ENCODE results near the gene IGF2R.
"Not testable (repeated sequence)": the region's sequence is repeated elsewhere in the genome, so short reads cannot be mapped to it uniquely, and the experiment has no call there.

Gene IGF2R

GRCh38 chr6:160078883-160079685, 110.2 kb downstream of the IGF2R start:
- no peak for DNase-seq (ENCODE audit: low spot score)

- DNase-seq (ENCODE audit: low spot score): no peak
Measured at GRCh38 chr6:160079686-160080043, 110.8 kb downstream of the IGF2R start.

GRCh38 chr6:160080097-160080496, 111.2 kb downstream of the IGF2R start:
- DNase-seq (ENCODE audit: low spot score): no peak

DNA sequence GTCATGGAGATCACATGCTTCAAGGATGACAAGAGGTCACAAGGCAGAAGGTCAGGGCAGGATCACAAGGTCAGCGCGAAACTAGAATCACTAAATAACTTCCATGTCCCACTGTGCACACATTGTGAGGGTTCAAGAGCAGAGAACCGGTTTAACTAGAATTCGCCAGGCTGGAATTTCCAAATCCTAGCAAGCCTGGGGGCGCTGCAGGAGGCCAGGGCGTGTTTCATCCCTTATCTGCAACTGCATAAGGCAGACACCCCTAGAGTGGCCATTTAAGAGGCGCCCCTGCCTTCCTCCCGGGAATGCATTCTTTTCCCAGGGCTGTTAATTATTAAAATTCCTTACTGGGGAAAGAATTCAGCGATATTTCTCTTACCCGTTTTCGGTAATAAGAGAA, 112.5 kb downstream of the IGF2R start:
- no peak for DNase-seq (ENCODE audit: low spot score)

- DNase-seq (ENCODE audit: low spot score): no peak
Measured at GRCh38 chr6:160082627-160083026, 113.7 kb downstream of the IGF2R start.

- no peak for DNase-seq (ENCODE audit: low spot score)
Measured at GRCh38 chr6:160084198-160084776, 115.4 kb downstream of the IGF2R start.

DNA sequence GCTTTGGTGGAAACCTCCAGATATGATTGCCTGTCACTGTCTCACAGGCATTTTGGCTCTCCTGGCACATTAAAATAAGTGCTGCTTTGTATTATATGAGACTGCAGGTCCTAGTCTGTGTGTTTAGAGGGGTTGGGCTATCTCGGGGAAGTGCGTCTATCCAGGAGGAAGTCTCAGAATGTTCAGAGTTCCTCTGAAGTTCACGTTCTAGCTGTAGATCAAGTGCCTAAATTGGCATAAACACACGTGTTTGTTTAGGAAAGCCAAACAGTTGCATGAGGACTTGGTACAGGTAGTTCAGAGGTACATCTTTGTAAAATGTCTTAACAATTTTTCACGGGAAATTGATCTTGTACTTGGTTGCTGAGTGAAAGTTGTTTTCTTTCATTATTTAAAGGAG, 116.3 kb downstream of the IGF2R start:
- no peak for DNase-seq (ENCODE audit: low spot score)

GRCh38 chr6:160085713-160086505, 117.0 kb downstream of the IGF2R start:
- DNase-seq (ENCODE audit: low spot score): no peak

- no peak for DNase-seq (ENCODE audit: low spot score)
Measured at GRCh38 chr6:160086754-160087153, 117.9 kb downstream of the IGF2R start.

DNA sequence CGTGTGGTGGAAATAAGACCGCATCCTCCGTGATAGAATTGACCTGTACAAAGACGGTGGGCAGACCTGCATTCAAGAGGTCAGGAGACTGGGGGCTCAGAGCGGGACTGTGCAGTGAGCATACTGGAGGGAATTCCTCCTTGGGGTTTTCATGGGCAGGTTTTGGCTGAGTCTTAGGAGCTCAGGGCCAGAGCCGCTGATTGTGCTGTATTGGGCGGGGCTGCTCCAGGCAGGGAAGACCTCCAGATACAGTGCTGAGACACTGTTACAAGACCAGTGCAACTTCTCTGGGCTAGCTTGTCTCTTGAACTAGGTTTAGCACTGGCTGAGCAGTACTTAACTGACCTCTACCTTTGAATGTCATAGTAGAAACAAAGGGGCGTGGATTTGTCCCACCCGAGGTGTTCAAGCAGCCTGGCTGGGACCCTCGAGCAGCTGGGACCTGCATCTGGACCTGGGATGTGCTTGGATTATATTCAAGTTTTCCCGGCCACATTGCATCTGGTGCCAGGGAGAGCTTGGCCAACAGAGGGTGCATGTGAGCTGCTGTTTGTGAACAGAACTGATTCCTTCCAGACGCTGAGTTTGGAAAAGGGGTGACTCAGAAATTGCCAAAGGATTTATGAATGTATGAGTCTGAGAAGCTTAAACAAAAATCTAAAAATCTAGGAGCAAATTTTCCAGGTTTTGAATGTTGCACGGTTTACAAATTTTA, 119.3 kb downstream of the IGF2R start:
- DNase-seq (ENCODE audit: low spot score): no peak

DNA sequence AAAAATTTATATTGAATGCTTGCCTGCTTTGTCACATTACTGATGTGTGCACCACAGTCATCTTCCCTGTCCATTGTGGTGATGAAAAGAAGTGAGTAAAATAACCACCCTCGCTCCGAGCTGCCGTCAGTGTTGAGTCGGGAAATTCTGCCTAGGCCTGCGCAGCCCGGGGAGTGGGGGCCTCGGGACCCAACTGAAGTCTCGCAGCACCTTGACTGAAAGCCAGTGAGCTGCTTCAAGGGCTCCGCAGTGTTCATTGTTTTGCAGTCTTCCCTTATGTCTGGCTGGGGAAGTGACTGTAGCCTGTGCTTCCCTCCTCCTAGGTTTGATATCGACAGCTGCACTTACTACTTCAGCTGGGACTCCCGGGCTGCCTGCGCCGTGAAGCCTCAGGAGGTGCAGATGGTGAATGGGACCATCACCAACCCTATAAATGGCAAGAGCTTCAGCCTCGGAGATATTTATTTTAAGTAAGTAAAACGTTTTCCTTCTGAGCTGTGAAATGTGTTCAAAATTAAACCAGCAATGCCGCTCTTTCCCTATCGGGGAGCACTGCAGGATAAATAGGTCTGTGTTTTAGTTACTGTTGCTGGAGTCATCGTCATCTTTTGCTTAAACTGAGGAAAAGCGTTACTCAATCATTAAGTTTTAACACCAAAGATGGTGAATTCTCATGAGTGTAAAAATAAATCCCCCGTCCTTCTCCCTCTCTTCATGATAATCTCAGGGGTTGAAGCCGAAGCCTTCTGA, 120.1 kb downstream of the IGF2R start:
- DNase-seq (ENCODE audit: low spot score): no peak

GRCh38 chr6:160089534-160089897, 120.6 kb downstream of the IGF2R start:
- no peak for DNase-seq (ENCODE audit: low spot score)

DNA sequence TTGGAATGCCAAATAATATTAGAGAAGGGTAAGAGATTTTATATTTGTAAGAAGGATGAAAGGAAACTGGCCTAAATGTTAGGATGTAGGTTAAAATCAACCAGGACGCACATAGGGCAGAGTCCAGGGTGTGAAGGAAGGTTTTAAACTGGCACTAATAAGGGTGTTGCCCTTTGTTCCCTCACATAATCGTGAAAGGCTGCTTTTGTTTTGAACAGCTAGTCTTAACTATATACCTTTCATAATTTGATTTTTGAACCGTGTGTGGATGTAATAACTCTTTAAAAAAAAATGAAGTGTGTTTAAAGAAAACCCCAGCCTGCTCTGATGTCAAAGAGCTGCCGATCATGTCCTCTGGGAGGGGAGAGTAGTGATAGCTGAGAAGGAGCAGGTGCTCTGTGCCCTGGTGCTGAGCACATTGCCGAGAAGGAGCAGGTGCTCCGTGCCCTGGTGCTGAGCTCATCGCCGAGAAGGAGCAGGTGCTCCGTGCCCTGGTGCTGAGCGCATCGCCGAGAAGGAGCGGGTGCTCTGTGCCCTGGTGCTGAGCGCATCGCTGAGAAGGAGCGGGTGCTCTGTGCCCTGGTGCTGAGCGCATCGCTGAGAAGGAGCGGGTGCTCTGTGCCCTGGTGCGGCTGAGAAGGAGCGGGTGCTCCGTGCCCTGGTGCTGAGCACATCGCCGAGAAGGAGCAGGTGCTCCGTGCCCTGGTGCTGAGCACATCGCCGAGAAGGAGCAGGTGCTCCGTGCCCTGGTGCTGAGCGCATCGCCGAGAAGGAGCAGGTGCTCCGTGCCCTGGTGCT, 121.8 kb downstream of the IGF2R start:
- not testable (repeated sequence) for DNase-seq (ENCODE audit: low spot score)

- DNase-seq (ENCODE audit: low spot score): not testable (repeated sequence)
Measured at GRCh38 chr6:160092176-160092575, 123.3 kb downstream of the IGF2R start.

- DNase-seq (ENCODE audit: low spot score): no peak
Measured at GRCh38 chr6:160092602-160093001, 123.7 kb downstream of the IGF2R start.

GRCh38 chr6:160093061-160093460, 124.2 kb downstream of the IGF2R start:
- DNase-seq (ENCODE audit: low spot score): no peak

DNA sequence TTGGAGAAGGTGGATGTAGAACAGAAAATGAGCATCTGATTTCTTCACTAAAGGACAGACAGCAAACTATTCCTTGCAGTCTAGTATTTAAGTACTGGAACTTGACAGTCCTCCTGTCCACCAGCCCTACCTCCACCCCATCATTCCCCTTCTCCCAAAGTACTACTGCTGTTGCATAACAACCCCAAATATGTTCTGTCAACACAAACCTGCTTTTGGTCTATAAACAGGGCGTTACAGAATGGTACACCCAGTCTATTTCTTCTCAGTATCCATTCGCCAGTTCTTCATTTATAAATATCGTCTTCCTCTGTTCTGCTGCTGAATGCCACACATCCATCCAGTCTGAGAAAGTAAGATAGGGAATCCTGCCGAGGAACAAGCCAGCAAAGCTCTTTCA, 125.1 kb downstream of the IGF2R start:
- no peak for DNase-seq (ENCODE audit: low spot score)

DNA sequence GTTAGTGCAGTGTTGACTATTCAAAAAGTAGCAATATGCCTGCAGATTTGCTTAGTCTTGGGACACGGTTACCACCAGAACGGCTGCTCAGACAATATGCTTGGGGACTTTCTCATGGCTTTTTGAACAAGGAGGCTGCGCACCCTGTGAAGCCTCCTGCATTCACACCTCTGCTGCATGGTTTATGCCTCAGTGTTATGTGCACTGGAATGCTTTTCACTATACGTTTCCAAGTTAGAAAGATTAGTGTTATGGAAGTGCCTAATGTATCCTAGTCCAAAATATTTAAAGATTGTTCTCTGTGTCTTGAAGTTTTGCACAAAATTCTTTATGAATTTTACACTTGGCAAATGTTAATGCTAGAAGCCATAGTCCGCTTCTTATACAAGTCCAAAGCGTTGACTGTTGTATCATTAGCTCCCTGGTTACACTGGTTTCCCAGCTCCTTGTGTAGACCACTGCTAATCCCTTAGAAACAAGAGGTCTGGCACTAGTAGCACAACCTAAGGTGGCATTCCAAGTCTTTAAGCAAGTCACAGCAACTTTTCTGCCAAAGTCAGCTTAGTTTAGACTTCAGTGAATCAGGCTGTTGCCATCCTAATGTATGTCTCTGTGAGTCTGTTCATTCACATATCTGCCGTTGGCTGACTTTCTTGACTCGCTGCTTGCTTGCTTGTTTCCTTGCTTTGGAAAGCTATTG, 126.4 kb downstream of the IGF2R start:
- no peak for DNase-seq (ENCODE audit: low spot score)

GRCh38 chr6:160101277-160102205, 132.7 kb downstream of the IGF2R start:
- DNase-seq (ENCODE audit: low spot score): no peak
